ENCODE data around the gene DCC. TPM values are rescaled to one million over a fixed set of nuclear protein-coding genes. Genes with fewer than 3 reads are reported as not detected.

The DCC gene
- total RNA-seq, 1 donor from 2014 or later, result 0.24 TPM

GRCh38 chr18:52829320-52829719 lies 489.3 kb downstream of the DCC start:
- H3K36me3 Mint-ChIP-seq (ENCODE audit: unreplicated experiment), result no peaks in the 10 kb centered on the region
- no peaks in the 10 kb centered on the region for H3K27me3 Mint-ChIP-seq (ENCODE audit: unreplicated experiment)
- DNase-seq (ENCODE audit: extremely low spot score, unreplicated experiment), result no peak
- H3K4me3 Mint-ChIP-seq (ENCODE audit: unreplicated experiment), result no peak overlapping the region
- no peak for TF ChIP-seq CTCF (IDR thresholded peaks at IDR 0.05)
- H3K9me3 Mint-ChIP-seq (ENCODE audit: unreplicated experiment), result peaks cover 5% of the 10 kb centered on the region
- no peak overlapping the region for H3K27ac Mint-ChIP-seq (ENCODE audit: unreplicated experiment)
- no peaks in the 10 kb centered on the region for H3K4me1 Mint-ChIP-seq (ENCODE audit: unreplicated experiment)

GRCh38 chr18:52829876-52830405 lies 489.9 kb downstream of the DCC start:
- no peak for DNase-seq (ENCODE audit: extremely low spot score, unreplicated experiment)
- Mint-ChIP-seq H3K4me3 (ENCODE audit: unreplicated experiment) (no peak overlapping the region), H3K27ac (ENCODE audit: unreplicated experiment) (no peak overlapping the region), H3K4me1 (ENCODE audit: unreplicated experiment) (no peaks in the 10 kb centered on the region), H3K36me3 (ENCODE audit: unreplicated experiment) (no peaks in the 10 kb centered on the region), H3K27me3 (ENCODE audit: unreplicated experiment) (no peaks in the 10 kb centered on the region), H3K9me3 (ENCODE audit: unreplicated experiment) (peaks cover 5% of the 10 kb centered on the region)
- no peak for TF ChIP-seq CTCF (IDR thresholded peaks at IDR 0.05)

- no peak overlapping the region for H3K4me3 Mint-ChIP-seq (ENCODE audit: unreplicated experiment)
- no peak for DNase-seq (ENCODE audit: extremely low spot score, unreplicated experiment)
- H3K9me3 Mint-ChIP-seq (ENCODE audit: unreplicated experiment), result peaks cover 28% of the 10 kb centered on the region
- no peak for TF ChIP-seq CTCF (IDR thresholded peaks at IDR 0.05)
- H3K27ac Mint-ChIP-seq (ENCODE audit: unreplicated experiment), result no peak overlapping the region
- H3K4me1 Mint-ChIP-seq (ENCODE audit: unreplicated experiment), result no peaks in the 10 kb centered on the region
- H3K27me3 Mint-ChIP-seq (ENCODE audit: unreplicated experiment), result no peaks in the 10 kb centered on the region
- no peaks in the 10 kb centered on the region for H3K36me3 Mint-ChIP-seq (ENCODE audit: unreplicated experiment)
Measured at GRCh38 chr18:52844323-52844722, 504.3 kb downstream of the DCC start.

- Mint-ChIP-seq H3K4me3 (ENCODE audit: unreplicated experiment) (no peak overlapping the region), H3K27ac (ENCODE audit: unreplicated experiment) (no peak overlapping the region), H3K4me1 (ENCODE audit: unreplicated experiment) (no peaks in the 10 kb centered on the region), H3K36me3 (ENCODE audit: unreplicated experiment) (no peaks in the 10 kb centered on the region), H3K9me3 (ENCODE audit: unreplicated experiment) (peaks cover 28% of the 10 kb centered on the region), H3K27me3 (ENCODE audit: unreplicated experiment) (no peaks in the 10 kb centered on the region)
- DNase-seq (ENCODE audit: extremely low spot score, unreplicated experiment), result no peak
- TF ChIP-seq CTCF (IDR thresholded peaks at IDR 0.05), result no peak
Measured at GRCh38 chr18:52845036-52845435, 505.0 kb downstream of the DCC start.

- no peak for DNase-seq (ENCODE audit: extremely low spot score, unreplicated experiment)
- TF ChIP-seq CTCF (IDR thresholded peaks at IDR 0.05), result no peak
- no peaks in the 10 kb centered on the region for H3K4me1 Mint-ChIP-seq (ENCODE audit: unreplicated experiment)
- H3K27me3 Mint-ChIP-seq (ENCODE audit: unreplicated experiment), result no peaks in the 10 kb centered on the region
- no peaks in the 10 kb centered on the region for H3K36me3 Mint-ChIP-seq (ENCODE audit: unreplicated experiment)
- H3K9me3 Mint-ChIP-seq (ENCODE audit: unreplicated experiment), result peaks cover 21% of the 10 kb centered on the region
- no peak overlapping the region for H3K4me3 Mint-ChIP-seq (ENCODE audit: unreplicated experiment)
- H3K27ac Mint-ChIP-seq (ENCODE audit: unreplicated experiment), result no peak overlapping the region
Measured at GRCh38 chr18:52850031-52850560, 510.1 kb downstream of the DCC start.
